SKM-1 (cell line): Measurements from ENCODE around the gene FAM149B1.

Experiments
- DNase-seq: peaks from one replicate; lab custom pipeline; 2025; ENCODE audit not compliant: unreplicated experiment; lab: John Stamatoyannopoulos, UW

Gene FAM149B1

DNA sequence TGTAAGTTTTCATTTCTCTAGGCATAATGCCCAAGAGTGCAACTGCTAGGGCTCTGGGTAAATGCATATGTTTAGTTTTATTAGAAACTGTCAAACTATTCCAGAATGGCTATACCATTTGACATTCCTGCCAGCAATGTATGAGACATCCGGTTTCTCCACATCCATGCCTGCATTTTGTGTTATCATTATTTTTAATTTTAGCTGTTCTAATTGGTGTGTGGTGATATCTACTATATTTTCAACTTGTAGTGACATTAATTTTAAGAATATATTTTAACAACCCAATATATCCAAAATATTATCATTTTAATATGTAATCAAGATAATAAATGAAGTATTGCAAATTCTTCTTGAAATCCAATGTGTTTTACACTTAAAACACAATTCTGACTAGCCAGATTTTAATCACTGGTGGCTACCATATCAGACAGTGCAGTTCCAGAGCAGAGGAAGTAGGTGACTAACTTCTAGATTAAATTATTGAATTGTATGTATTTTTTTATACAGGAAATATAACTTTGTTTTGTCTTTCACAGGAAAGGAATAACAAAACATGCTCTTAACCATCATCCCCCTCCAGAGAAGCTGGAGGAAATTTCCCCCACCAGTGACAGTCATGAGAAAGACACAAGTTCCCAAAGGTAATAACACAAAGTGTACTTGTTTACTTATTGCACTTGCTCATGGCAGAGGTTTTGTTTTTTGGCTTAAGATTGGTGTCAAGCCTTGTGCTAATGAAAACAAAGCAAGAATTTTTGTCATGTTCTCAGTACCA lies 6.4 kb downstream of the FAM149B1 start:
- no peak for DNase-seq

DNA sequence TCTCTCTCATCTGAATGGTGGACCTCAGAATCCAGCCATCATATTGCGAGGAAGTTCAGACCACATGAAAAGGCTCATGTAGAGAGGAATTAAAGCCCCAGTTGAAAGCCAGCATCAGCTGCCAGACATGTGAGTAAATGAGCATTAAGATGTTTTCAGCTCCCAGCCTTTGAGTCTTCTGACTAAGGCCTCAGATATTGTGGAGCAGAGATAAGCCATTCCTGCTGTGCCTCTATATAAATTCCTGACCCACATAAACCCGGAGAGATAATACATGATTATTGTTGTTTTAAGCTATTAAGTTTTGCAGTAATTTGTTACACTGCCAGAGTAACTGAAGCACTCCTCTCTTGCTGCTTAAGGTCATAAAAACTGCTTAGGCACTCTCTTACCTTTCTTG lies 14.6 kb downstream of the FAM149B1 start:
- DNase-seq, result no peak

DNA sequence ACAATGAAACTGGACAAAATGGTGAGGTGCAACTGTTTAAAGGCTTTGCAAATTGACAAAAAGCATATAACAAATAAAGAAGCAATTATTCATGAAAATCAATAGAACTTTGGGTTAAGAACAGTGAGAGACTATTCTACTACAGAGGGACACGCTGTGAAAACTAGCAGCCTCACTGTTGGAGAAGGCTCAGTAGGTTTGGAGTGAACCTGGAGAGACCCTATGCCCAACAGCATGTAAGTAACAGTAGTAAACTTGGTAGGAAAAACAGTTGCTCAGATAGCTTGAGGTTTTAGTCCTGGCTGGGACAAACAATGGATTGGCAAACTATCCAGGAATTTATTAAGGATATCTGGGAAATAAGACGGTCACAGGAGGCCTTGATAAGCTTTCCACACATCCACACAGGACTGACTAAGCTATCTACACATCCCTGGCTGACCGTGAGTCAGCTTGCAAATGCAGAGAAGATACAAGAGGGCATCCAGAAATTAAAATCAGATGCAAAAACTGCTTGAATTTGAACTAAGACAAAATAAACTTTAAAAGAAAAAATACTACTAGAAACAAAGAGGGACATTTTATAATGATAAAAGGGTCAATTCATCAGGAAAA lies 15.9 kb downstream of the FAM149B1 start:
- DNase-seq, result no peak

DNA sequence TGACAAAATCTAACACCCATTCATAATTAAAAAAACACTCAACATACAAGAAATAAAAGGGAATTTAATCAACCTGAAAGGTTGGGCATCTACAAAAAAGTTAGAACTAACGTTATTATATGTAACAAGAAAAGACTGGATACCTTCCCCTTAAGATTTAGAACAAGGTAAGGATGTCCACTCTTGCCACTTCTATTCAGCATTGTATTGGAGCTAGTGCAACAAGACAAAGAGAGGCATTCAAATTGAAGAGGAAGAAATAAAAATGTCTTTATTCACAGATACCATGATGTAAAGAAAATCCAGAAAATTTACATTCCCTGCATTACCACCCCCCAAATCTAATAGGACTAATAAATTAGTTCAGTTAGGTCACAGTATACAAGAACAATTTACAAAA lies 18.3 kb downstream of the FAM149B1 start:
- no peak for DNase-seq

DNA sequence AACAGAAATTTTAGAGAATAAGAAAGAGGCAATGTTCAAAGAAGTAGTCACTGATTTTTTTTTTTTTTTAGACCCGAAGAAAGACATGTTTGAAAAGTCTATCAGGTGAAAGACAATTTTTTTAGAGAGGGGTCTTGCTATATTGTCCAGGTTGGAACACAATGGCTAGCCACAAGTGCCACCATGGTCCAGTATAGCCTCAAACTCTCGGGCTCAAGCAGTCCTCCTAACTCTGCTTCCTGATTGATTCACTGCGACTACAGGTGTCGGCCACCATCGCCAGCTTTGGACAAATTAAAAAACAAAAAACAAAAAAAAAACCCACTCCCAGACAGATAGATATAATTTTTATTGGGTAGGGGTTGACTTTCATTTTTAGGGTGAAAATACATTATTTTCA lies 22.3 kb downstream of the FAM149B1 start:
- DNase-seq, result no peak

DNA sequence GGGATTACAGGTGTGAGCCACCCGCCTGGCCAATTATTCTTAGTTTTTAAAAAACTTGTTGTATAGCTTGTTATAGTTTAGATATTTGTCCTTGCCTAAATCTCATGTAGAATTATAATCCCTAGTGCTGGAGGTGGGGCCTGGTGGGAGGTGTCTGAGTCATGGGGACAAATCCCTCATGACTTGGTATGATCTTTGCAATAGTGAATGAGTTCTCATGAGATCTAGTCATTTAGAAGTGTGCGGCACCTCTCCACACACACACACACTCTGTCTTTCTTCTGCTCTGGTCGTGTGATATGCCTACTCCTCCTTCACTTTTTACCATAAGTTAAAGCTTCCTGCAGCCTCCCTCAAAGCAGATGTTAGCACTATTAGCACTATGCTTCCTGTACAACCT lies 37.2 kb downstream of the FAM149B1 start:
- no peak for DNase-seq

DNA sequence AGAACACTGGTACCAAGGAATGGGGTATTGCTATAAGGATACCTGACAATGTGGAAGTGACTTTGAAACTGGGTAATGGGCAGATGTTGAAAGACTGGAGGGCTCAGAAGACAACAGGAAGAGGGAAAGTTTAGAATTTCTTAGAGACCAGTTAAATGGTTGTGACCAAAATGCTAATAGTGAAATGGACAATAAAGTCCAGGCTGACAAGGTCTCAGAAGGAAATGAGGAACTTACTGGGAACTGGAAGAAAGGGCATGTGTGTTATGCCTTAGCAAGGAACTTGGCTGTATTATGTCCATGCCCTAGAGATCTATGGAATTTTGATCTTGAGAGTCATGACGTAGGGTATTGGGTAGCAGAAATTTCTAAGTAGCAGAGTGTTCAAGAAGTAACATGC lies 38.0 kb downstream of the FAM149B1 start:
- no peak for DNase-seq

DNA sequence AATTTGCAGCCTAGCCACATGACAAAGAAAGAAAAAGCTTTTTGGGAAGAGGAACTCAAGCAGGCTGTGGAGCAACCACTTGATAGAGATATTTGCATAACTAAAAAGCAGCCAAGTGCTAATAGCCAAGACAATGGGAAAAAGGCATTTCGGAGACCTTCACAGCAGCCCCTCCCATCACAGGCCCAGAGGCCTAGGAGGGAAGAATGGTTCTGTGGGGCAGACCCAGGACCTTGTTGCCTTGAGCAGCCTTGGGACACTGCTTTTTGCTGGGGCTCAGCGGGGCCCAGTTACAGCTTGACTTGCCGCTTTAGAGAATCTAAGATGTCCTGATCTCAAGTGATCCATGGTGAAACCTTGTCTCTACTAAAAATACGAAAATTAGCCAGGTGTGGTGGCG lies 38.5 kb downstream of the FAM149B1 start:
- no peak for DNase-seq

DNA sequence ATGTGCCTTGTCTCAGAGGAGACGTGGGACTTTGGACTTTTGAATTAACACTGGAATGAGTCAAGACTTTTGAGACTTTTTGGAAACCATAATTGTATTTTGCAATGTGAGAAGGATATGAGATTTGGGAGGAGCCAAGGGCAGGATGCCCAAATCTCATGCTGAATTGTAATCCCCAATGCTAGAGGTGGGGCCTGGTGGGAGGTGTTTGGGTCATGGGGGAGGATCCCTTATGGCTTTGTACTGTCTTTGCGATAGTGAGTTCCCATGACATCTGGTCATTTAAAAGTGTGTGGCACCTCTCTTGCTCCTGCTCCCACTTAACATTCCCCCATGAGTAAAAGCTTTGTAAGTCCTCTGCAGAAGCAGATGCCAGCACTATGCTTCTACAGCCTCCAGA lies 40.0 kb downstream of the FAM149B1 start:
- DNase-seq, result no peak

DNA sequence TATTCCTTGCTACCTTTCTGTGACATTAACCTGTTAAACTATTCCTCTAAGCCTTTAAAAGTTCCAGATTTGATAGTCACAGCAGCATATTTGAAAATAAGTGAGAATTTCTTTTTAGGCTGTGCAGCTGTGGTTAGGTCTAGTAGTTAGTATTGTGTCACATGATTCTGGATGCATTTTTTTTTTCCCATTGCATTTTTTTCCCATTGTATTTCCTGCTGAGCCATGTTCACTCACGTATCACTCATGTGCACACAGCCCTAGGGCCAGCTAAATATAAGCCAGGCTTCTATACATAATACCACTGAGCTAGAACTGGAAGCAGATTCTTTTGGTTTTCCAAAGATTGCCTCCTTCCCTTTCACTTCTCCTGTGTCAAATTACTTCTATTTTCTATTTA lies 41.8 kb downstream of the FAM149B1 start:
- no peak for DNase-seq

DNA sequence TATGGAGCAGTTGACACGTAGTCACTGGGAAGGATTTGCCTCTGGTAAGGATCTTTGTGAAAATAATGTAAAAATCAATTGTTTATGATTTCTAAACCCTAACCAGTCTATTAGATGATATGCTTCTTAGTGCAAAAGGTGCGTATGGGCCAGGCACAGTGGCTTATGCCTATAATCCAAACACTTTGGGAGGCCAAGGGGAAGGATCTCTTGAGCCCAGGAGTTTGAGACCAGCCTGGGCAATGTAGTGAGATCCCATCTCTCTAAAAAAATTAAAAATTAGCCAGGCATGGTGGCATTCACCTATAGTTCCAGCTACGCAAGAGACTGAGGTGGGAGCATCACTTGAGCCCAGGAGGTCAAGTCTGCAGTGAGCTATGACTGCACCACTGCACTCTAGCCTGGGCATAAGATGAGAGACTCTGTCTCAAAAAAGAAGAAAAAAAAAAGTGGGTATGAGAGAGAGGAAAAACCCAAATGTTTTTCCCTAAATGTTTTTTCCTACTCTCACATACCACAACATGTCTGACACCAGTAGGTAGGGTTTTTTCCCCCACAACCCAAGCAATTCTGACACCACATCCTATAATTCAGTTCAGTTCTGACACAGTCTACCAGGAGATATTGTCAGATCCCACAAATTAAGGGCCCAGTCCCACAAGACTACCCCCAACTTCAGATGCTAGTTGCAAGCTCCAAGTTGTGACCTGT lies 42.6 kb downstream of the FAM149B1 start:
- no peak for DNase-seq

DNA sequence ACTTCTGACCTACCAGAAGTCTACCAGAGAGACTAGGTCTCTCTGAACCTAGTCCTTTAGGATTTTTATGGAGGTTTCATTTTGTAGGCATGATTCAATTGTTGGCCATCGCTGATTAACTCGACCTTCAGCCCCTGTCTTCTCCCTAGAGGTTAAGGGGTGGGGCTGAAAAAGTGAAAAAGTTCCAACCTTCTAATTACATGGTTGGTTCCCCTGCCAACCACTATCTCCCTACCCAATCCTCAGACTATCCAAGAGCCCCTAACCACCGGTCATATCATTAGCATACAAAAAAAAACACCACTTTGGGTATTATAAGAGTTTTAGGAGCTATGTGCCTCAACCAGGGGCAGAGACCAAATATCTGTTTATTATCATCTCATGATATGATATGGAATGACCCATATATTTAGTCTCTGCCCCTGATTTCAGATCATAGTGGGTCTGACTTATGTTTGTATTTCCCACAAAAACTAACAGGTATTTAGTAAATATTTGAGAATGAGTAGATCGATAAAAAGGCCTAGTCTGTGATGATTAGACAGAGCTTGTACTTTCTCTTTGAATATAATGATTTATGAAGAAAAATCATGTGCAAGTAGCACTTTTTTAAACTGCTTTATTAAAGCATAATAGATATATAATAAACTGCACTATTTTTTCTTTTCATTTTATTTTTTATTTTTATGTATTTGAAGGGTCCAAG lies 43.3 kb downstream of the FAM149B1 start:
- DNase-seq, result no peak

DNA sequence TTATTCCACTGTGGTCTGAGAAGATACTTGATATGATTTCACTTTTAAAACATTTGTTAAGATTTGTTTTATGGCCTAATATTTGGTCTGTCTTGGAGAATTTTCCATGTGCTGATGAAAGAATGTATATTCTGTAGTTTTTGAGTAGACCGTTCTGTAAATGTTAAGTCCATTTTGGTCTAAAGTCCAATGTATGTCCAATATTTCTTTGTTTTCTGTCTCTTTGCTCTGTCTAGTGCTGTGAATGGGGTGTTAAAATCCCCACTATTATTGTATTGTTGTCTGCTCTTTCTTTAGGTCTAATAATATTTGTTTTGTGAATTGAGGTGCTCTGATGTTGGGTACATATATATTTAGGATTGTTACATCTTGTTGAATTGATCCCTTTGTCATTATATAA lies 47.8 kb downstream of the FAM149B1 start:
- no peak for DNase-seq

DNA sequence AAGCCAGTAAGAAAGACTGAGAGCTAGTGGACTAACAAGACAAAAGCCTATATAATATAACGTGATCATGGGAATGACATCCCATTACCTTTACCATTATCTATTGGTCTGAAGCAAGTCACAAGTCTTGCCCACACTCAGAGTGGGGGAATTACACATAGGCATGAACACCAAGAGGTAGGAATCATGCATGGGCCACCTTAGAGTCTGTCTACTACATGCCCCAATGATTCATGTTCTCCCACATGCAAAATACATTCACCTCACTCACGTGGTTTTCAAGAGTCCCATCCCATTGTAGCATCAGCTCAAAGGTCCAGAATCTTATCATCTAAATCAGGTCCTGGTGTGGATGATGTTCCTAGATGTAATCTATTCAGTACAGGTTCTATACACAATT lies 49.7 kb downstream of the FAM149B1 start:
- no peak for DNase-seq

DNA sequence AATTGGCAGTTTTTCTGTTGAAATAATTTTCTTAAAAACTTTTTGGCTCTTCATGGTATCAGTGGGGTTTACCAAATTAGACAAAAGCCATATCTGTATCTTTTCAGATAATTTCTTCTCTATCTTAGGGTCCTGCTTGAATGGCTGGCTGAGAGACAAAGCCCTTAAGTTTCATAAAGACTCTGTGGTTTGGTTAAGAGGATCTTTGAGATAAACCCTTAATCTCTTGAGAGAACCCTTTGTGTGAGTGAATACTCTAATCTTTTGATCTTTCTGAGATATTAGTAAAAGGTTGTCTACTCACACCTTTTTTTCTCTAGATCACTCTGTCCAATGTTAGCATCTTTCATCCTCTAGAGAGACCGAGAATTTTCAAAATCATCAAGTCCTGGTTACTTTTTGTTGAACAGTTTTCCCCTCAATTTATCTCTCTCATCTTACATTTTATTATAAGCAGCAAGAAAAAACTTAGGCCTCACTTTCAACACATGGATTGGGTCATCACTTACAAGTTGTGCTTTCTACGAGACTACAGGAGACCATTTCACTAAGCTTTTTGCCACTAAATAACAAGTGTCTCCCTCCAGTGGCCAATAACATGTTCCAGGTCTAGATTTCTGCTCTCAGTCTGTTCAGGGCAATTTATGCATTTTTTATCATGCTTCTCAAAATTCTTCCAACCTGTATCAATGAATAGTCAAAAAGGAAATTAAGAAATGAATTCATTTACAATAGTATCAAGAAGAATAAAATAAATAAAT lies 50.7 kb downstream of the FAM149B1 start:
- DNase-seq, result peak; percentile 21

DNA sequence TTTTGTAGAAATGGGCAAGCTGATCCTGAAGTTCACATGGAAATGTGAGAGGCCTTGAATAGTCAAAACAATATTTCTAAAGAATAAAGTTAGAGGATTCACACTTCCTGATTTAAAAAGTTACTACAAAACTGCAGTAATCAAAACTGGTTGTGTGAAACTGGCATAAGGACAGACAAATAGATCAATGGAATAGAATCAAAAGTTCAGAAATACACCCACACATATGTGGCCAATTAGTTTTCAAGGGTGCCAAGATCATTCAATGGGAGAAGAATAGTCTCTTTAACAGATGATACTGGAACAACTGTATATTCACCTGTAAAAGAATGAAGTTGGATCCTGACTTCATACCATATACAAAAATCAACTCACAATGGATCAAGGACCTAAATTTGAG lies 51.5 kb downstream of the FAM149B1 start:
- DNase-seq, result no peak

DNA sequence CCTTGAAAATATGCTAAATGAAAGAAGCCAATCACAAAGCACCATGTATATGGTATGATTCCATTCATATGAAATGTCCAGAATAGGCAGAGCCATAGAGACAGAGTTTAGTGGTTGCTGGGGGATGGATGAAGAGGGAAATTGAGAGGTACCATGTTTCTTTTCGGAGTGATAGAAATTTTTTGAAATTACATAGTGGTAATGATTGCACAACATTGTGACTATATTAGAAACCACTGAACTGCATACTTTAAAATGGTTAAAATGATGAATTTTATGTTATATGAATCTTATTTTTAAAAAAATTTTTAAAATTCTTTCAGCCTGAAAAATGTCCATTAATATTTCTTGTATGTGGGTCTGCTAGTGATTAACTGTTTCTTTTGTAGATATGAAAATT lies 53.1 kb downstream of the FAM149B1 start:
- no peak for DNase-seq

DNA sequence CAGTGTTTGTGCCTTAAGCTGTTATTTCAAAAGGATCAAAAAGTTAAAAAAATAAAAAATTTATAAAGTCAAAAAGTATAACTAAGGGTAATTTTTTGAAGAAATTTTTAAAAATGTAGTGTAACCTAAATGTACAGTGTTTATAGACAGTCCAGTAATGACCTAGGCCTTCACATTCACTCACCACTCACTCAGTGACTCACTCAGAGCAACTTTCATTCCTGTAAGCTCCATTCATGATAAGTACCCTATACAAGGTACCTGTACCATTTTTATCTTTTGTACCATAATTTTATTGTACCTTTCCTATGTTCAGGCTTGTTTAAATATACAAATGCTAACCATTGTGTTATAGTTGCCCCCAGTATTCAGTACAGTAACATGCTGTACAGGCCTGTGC lies 57.6 kb downstream of the FAM149B1 start:
- no peak for DNase-seq

DNA sequence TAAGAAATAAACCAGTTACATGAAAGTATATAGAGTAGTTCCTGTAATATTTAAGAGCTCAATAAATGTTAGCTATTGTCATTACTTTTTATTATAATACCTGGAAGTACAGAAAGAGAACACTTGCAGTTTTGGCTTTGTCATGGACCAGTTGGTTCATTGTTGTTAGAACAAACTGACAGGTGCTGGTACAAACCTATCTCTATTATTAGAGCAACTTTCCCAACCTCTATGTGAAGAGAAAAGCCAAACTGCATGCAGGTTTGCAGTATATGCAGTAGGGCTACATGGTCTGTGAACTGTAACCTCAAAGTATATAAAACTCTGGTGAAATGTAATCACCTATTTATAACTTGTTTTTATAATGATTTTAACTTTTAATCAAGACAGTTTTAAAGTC lies 58.7 kb downstream of the FAM149B1 start:
- DNase-seq, result no peak

DNA sequence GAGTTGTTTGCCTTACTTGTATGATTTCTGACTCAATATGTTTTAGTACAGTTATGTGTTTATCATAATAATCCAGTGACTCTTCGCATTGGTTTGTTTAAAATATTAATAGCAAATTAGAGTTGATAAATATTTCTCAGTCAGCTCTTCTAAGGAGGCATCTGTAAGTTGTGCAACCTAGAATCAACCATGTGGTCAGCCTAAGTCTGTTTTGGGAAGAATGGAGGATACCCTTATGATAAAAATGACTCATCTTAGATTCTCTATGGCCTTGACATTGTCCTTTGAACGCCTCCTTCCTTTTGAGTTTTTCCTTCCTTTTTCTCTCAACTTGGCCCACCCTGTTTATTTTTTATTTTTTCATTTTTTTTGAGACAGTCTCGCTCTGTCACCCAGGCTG lies 60.3 kb downstream of the FAM149B1 start:
- no peak for DNase-seq

DNA sequence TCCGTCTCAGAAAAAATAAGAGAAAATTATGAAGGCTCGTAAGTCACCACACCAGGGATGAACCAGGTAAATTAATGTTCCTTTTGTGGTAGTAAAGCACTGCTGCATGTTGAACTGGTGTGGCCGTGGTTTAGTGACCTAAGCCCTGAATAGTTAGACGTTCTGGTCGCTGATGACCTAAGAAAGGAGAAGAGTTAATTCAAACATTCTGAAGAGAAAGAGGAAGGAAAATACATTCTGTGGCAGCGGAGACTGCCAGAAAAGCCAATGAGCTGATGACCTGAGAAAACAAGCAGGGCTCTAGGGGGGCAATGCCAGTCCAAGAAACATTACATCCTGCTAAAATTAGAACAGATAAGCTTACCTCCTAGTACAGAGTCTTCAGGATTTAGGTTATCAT lies 61.6 kb downstream of the FAM149B1 start:
- DNase-seq, result peak; percentile 22
